Gastroesophageal sphincter (tissue), 4 donors: ENCODE data around the gene ZFP2. TPM values are rescaled to one million over a fixed set of nuclear protein-coding genes. Genes with fewer than 3 reads are reported as not detected.
"Not testable (repeated sequence)": the region's sequence is repeated elsewhere in the genome, so short reads cannot be mapped to it uniquely, and the experiment has no call there.

ENCODE experiments used
- ATAC-seq: fragments of 150-250 bp; one replicate; pipeline ENCODE4 v1.9.1; 2016; ENCODE audit warnings: mild to moderate bottlenecking, moderate library complexity
- H3K27ac ChIP-seq, 4 donors: fragments of 200-600 bp; sonication (generic) in 3 of 4; 1 replicate in 3 of 4; 2 replicates in 1 of 4; pipeline ENCODE4 v1.5.1; 2016 to 2019
- H3K27me3 ChIP-seq: fragments of 200-600 bp; sonication (generic); one replicate; pipeline ENCODE4 v1.5.1; 2019
- H3K36me3 ChIP-seq, 2 donors: fragments of 200-600 bp; sonication (generic); one replicate each; pipeline ENCODE4 v1.5.1; 2019; ENCODE audit warnings: control low read depth in 1 of 2
- H3K4me1 ChIP-seq, 3 donors: fragments of 200-600 bp; sonication (generic); 1 replicate in 2 of 3; 2 replicates in 1 of 3; pipeline ENCODE4 v1.5.1; 2016 to 2019; ENCODE audit warnings: control low read depth in 2 of 3
- H3K4me3 ChIP-seq, 2 donors: fragments of 200-600 bp; sonication (generic); one replicate each; pipeline ENCODE4 v1.5.1; 2019; ENCODE audit warnings: mild to moderate bottlenecking in 1 of 2, moderate library complexity in 1 of 2
- H3K9me3 ChIP-seq, 3 donors: fragments of 200-600 bp; sonication (generic); one replicate each; pipeline ENCODE4 v1.5.1; 2017 to 2019; ENCODE audit warnings: control low read depth in 2 of 3
- CTCF ChIP-seq, 4 experiments: fragments of 200-600 bp in 2 of 4; fragments of 450-650 bp in 2 of 4; sonication (generic) in 1 of 4; IDR thresholded peaks; one replicate each; pipeline ENCODE4 v1.5.1; 2017 to 2019; ENCODE audit warnings: antibody characterized with exemption in 4 of 4, mild to moderate bottlenecking in 2 of 4, moderate library complexity in 2 of 4
- EP300 ChIP-seq: sonication (generic); formaldehyde crosslinking; IDR thresholded peaks from one replicate; pipeline ENCODE4 v1.6.1; 2017; ENCODE audit warnings: antibody characterized with exemption, mild to moderate bottlenecking
- POLR2A ChIP-seq, 2 donors: fragments of 450-650 bp; IDR thresholded peaks; one replicate each; pipeline ENCODE4 v1.6.1; 2017; ENCODE audit warnings: antibody characterized with exemption in 2 of 2, mild to moderate bottlenecking in 2 of 2, moderate library complexity in 1 of 2
- POLR2AphosphoS5 ChIP-seq: sonication (generic); formaldehyde crosslinking; IDR thresholded peaks from one replicate; pipeline ENCODE4 v1.6.1; 2017; ENCODE audit warnings: antibody characterized with exemption
- WGBS, 2 donors: methylation state at CpG; one replicate each; pipeline ENCODE4 v1.1.5; 2018; ENCODE audit warnings: low coverage in 1 of 2; 5-methylcytosine and 5-hydroxymethylcytosine counted together
- total RNA-seq, 4 donors: library from RNA; depleted of rRNA; stranded (reverse); fragments of >200 nt; gene quantifications; one replicate each; pipeline ENCODE4 v1.1.0, GENCODE V29; 2016

ZFP2 gene
- total RNA-seq, 4 donors from 2014 or later = 1.9 to 12.8 (median 3.4) TPM

- Histone ChIP-seq H3K27me3 (no peaks in the 10 kb centered on the region), H3K4me1 (peaks cover 4 to 35% (median 5%) of the 10 kb centered on the region in 3 donors), H3K9me3 (no peaks in the 10 kb centered on the region), H3K4me3 (peak within 1 kb of the TSS; percentile 63 to 97), H3K36me3 (peaks cover 0 to 18% of the 10 kb centered on the region in 2 donors), H3K27ac (peak within 1 kb of the TSS; percentile 58 to 91 (median 89))
- WGBS, 2 donors = 5 to 43% methylated on average over 1 to 10 of the region's 86 CpGs
- TF ChIP-seq POLR2A (IDR thresholded peaks at IDR 0.05) (peak; percentile 45 to 47), CTCF (IDR thresholded peaks at IDR 0.05) (peak in 1 of 4 experiments; percentile 38), EP300 (no peak), POLR2AphosphoS5 (peak; percentile 80)
- peak; percentile 97 for ATAC-seq
Observed at GRCh38 chr5:178859625-178860521, 35.8 kb upstream of the ZFP2 start, which contains the start of gene ZNF354B. TSS of gene ZNF354B (plus strand) at chr5:178859953. CDS start at chr5:178861048, 1,095 bp downstream.

GRCh38 chr5:178860615-178861014 lies 35.1 kb upstream of the ZFP2 start:
- no CpG with 5 or more reads among the region's 31 CpGs for WGBS, 2 donors
- H3K4me3 ChIP-seq = peak overlapping the region; percentile 63 to 97
- H3K4me1 ChIP-seq = peaks cover 4 to 35% (median 5%) of the 10 kb centered on the region in 3 donors
- not testable (repeated sequence) for H3K9me3 ChIP-seq, H3K27me3 ChIP-seq, ATAC-seq
- peak overlapping the region; percentile 58 to 91 (median 89) for H3K27ac ChIP-seq
- peaks cover 0 to 25% of the 10 kb centered on the region in 2 donors for H3K36me3 ChIP-seq

- Histone ChIP-seq H3K4me1 (peaks cover 4 to 35% (median 5%) of the 10 kb centered on the region in 3 donors), H3K9me3 (no peaks in the 10 kb centered on the region), H3K4me3 (no peak overlapping the region), H3K27me3 (no peaks in the 10 kb centered on the region), H3K36me3 (peaks cover 0 to 35% of the 10 kb centered on the region in 2 donors), H3K27ac (no peak overlapping the region)
- ATAC-seq = no peak
- TF ChIP-seq POLR2AphosphoS5 (no peak), CTCF (IDR thresholded peaks at IDR 0.05) (no peak), EP300 (no peak)
- WGBS, 2 donors = 83 to 84% methylated on average over 6 to 7 of the region's 8 CpGs
Observed at GRCh38 chr5:178861627-178862026, 34.1 kb upstream of the ZFP2 start.

DNA sequence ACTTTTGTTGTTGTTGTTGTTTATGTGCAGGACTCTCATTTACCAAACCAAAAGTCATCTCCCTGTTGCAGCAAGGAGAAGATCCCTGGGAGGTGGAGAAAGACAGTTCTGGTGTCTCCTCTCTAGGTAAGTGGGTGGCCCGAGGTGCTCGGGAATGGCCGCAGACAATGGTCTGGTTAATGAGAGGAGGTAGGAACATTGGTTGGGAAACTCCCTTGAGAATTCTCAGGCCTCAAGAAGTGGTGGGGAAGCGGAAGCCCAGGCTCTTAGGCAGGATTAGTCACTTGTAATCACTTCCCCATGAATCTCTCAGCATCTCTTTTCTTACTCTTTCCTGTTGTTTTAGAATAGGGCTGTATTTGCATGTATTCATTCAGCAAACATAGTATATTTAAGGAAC lies 28.8 kb upstream of the ZFP2 start:
- H3K4me1 ChIP-seq = peaks cover 0 to 17% (median 0%) of the 10 kb centered on the region in 3 donors
- peaks cover 0 to 7% (median 0%) of the 10 kb centered on the region in 3 donors for H3K9me3 ChIP-seq
- TF ChIP-seq EP300 (no peak), POLR2AphosphoS5 (no peak), POLR2A (IDR thresholded peaks at IDR 0.05) (no peak), CTCF (IDR thresholded peaks at IDR 0.05) (no peak)
- H3K27me3 ChIP-seq = no peaks in the 10 kb centered on the region
- H3K4me3 ChIP-seq = no peak overlapping the region
- 0 to 98% methylated on average over 1 to 4 of the region's 4 CpGs for WGBS, 2 donors
- H3K27ac ChIP-seq = no peak overlapping the region
- ATAC-seq = no peak
- H3K36me3 ChIP-seq = peaks cover 0 to 88% of the 10 kb centered on the region in 2 donors

GRCh38 chr5:178869577-178869976 lies 26.1 kb upstream of the ZFP2 start:
- 58 to 91% methylated on average over 5 of the region's 8 CpGs for WGBS, 2 donors
- Histone ChIP-seq H3K4me3 (no peak overlapping the region), H3K27ac (no peak overlapping the region), H3K36me3 (peaks cover 0 to 97% of the 10 kb centered on the region in 2 donors), H3K9me3 (peaks cover 0 to 26% (median 1%) of the 10 kb centered on the region in 3 donors), H3K27me3 (no peaks in the 10 kb centered on the region), H3K4me1 (no peaks in the 10 kb centered on the region)
- no peak for TF ChIP-seq POLR2A (IDR thresholded peaks at IDR 0.05)
- TF ChIP-seq EP300 = no peak
- no peak for TF ChIP-seq POLR2AphosphoS5
- TF ChIP-seq CTCF (IDR thresholded peaks at IDR 0.05) = no peak
- ATAC-seq = no peak
